ENCODE results near the gene KRTAP22-2.

KRTAP22-2 gene

DNA sequence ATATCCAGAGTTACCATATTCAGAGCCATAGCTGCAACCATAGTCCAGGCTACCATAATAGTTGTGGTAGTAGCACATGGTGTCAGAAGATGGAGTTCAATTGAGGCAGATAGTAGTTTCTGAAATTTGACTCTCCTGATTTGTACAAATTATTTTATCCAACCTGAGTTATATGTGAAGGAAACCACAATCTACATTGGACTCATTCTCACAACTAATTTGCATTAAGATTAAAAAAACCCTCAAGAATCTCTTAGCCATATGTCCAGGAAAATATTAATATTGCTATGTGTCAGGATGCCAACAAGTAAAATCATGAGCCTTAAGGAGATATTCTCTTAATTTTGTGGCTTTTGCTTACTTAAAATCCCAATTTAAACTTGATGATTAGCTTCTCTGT is at the start of gene KRTAP22-2:
KRTAP22-2 (minus strand) TSS at position 101 of the 400 bp plus-strand sequence.
- H3K36me3 ChIP-seq (ENCODE audit: control insufficient read depth, insufficient read depth, low read length, severe bottlenecking) = no peaks in the 10 kb centered on the region
- no peaks in the 10 kb centered on the region for H3K9me3 ChIP-seq (ENCODE audit: control insufficient read depth, low read length)
- no peaks in the 10 kb centered on the region for H3K27me3 ChIP-seq (replicated peaks; ENCODE audit: control insufficient read depth, insufficient read depth, low read length)
- no peak for DNase-seq (ENCODE audit: low read depth)
- no peak within 1 kb of the TSS for H3K9ac ChIP-seq (ENCODE audit: low read length)
- H3K4me1 ChIP-seq (ENCODE audit: control insufficient read depth, insufficient read depth, low read length) = no peaks in the 10 kb centered on the region
- no peak within 1 kb of the TSS for H3K4me3 ChIP-seq (ENCODE audit: low read length)

DNA sequence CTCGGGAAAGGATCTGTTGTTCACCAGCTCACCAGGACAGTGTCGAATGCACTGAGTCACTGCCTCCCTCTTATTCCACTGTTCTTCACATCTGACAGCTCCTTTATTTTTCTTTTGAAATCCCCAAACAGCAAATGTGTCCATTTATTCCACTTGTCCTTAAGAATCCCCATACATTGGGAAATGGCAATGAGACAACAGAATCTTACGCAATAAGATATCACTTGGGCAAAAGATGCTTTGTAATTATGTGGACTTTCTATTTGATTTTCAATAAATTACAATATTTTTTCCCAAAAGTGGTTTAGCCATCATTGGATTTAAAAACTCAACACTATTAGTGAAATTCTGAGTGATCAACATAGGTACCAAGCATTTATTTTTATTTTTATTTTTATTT is 48.5 kb upstream of the KRTAP22-2 start:
- no peak for DNase-seq (ENCODE audit: low read depth)
- Histone ChIP-seq H3K27me3 (replicated peaks; ENCODE audit: control insufficient read depth, insufficient read depth, low read length) (no peaks in the 10 kb centered on the region), H3K9ac (ENCODE audit: low read length) (no peak overlapping the region), H3K4me1 (ENCODE audit: control insufficient read depth, insufficient read depth, low read length) (no peaks in the 10 kb centered on the region), H3K36me3 (ENCODE audit: control insufficient read depth, insufficient read depth, low read length, severe bottlenecking) (no peaks in the 10 kb centered on the region), H3K4me3 (ENCODE audit: low read length) (no peak overlapping the region), H3K9me3 (ENCODE audit: control insufficient read depth, low read length) (no peaks in the 10 kb centered on the region)

DNA sequence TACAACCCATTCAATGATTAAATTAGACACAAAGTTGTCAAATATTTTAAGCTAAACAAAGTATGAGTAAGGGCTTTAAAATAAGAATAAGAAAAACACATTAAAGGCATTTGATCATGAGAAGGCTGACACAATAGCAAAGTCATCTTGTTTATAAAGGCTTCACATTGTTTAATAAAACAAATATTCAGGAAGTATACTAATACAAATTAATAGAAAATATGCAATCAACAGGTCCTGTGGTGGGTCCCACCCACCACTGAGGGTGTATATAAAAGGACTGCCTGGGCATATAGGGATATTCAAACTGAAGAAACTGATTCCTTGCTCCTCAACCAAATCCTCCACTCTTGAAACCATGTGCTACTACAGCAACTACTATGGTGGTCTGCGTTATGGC is 44.7 kb upstream of the KRTAP22-2 start, which contains the start of gene KRTAP20-2:
KRTAP20-2 (plus strand) TSS at position 301 of the 400 bp plus-strand sequence; CDS start at position 359, 58 bp downstream.
- Histone ChIP-seq H3K36me3 (ENCODE audit: control insufficient read depth, insufficient read depth, low read length, severe bottlenecking) (no peaks in the 10 kb centered on the region), H3K4me3 (ENCODE audit: low read length) (no peak within 1 kb of the TSS), H3K9me3 (ENCODE audit: control insufficient read depth, low read length) (no peaks in the 10 kb centered on the region), H3K4me1 (ENCODE audit: control insufficient read depth, insufficient read depth, low read length) (no peaks in the 10 kb centered on the region), H3K9ac (ENCODE audit: low read length) (no peak within 1 kb of the TSS), H3K27me3 (replicated peaks; ENCODE audit: control insufficient read depth, insufficient read depth, low read length) (no peaks in the 10 kb centered on the region)
- no peak for DNase-seq (ENCODE audit: low read depth)

DNA sequence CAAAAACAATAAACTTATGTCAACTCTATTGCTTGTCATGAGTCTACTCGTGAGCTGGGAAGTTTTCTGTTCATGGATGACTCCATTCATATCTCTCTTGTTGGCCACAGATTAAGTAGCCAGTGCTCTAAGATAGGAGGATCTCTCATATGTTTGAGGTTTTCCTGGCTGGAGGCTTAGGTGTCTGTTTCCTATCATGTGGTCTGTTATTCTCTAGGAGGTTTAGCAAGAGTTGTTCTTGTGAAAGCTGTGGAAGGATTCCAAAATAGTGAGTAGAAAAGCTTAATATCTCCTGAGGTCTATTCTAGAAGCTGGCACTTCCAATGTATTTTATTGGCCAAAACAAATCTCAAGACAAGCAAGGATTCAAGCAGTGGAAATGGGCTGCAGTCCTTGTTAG is 39.0 kb upstream of the KRTAP22-2 start:
- Histone ChIP-seq H3K4me1 (ENCODE audit: control insufficient read depth, insufficient read depth, low read length) (peaks cover 5% of the 10 kb centered on the region), H3K9me3 (ENCODE audit: control insufficient read depth, low read length) (no peaks in the 10 kb centered on the region), H3K9ac (ENCODE audit: low read length) (no peak overlapping the region), H3K36me3 (ENCODE audit: control insufficient read depth, insufficient read depth, low read length, severe bottlenecking) (no peaks in the 10 kb centered on the region), H3K27me3 (replicated peaks; ENCODE audit: control insufficient read depth, insufficient read depth, low read length) (no peaks in the 10 kb centered on the region), H3K4me3 (ENCODE audit: low read length) (no peak overlapping the region)
- DNase-seq (ENCODE audit: low read depth) = no peak

DNA sequence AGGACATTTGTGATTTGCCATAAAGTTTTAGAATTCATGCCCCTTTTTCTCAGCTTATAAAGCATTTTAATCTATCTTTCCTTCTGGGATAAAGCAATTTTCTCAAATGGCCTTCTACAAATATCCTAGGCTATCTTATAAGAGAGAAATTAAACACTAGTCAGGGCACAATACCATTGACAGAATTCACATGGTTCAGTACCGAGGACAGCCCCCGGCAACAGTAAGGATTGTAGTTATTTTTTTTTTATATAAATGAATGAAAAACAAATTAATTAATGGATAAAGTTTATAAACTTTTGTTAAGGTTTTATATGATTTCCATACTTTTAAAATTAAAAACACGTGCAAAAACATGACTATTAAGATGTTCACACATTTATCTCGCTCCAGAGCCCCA is 37.9 kb upstream of the KRTAP22-2 start:
- Histone ChIP-seq H3K27me3 (replicated peaks; ENCODE audit: control insufficient read depth, insufficient read depth, low read length) (no peaks in the 10 kb centered on the region), H3K4me1 (ENCODE audit: control insufficient read depth, insufficient read depth, low read length) (peaks cover 5% of the 10 kb centered on the region), H3K36me3 (ENCODE audit: control insufficient read depth, insufficient read depth, low read length, severe bottlenecking) (no peaks in the 10 kb centered on the region), H3K9ac (ENCODE audit: low read length) (no peak overlapping the region), H3K9me3 (ENCODE audit: control insufficient read depth, low read length) (no peaks in the 10 kb centered on the region), H3K4me3 (ENCODE audit: low read length) (no peak overlapping the region)
- DNase-seq (ENCODE audit: low read depth) = no peak

DNA sequence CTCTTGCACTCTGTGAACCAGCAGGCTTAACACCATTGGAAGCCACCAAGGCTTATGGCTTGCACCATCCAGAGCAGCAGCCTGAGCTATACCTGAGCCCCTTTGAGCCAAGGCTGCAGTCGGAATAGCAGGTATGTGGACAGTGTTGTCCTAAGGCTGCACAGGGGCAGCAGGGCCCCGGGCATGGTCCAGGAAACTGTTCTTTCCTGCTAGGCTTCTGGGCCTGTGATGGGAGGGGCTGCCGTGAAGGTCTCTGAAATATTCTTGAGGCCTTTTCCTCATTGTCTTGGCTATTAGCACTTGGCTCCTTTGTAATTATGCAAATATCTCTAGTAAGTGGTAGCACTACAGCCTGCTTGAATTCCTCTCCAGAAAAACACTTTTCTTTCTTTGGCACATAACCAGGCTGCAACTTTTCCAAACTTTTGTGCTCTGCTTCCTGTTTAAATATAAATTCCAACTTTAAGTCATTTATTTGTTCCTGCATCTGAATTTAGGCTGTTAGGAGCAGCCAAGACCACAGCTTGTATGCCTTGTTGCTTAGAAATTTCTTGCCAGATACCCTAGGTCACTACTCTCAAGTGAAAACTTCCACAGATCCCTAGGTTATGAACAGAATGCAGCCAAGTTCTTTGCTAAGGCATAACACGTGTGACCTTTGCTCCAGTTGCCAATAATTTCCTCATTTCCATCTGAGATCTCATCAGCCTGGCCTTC is 35.4 kb upstream of the KRTAP22-2 start:
- DNase-seq (ENCODE audit: low read depth) = no peak
- Histone ChIP-seq H3K9ac (ENCODE audit: low read length) (no peak overlapping the region), H3K4me3 (ENCODE audit: low read length) (no peak overlapping the region), H3K36me3 (ENCODE audit: control insufficient read depth, insufficient read depth, low read length, severe bottlenecking) (no peaks in the 10 kb centered on the region), H3K9me3 (ENCODE audit: control insufficient read depth, low read length) (no peaks in the 10 kb centered on the region), H3K27me3 (replicated peaks; ENCODE audit: control insufficient read depth, insufficient read depth, low read length) (no peaks in the 10 kb centered on the region), H3K4me1 (ENCODE audit: control insufficient read depth, insufficient read depth, low read length) (peaks cover 5% of the 10 kb centered on the region)

DNA sequence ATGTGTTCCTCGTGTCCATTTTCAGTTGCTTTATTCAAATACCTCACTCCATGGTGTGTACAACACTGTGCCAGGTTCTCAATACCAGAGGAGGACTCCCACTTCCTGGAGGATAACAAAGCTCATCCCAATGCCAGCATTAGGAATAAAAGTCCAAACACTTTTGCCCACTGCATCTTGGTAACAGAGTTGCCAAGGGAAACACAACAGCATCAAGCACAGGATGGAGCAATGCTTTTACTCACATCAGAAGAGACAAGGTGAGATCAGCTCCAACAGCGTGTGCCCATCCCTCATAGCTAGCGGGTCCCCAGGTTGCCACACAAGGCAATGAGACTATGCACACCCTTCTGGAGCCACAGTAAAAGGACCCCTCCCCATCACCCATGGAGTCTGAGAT is 33.2 kb upstream of the KRTAP22-2 start:
- DNase-seq (ENCODE audit: low read depth) = no peak
- H3K36me3 ChIP-seq (ENCODE audit: control insufficient read depth, insufficient read depth, low read length, severe bottlenecking) = no peaks in the 10 kb centered on the region
- no peak overlapping the region for H3K4me3 ChIP-seq (ENCODE audit: low read length)
- no peak overlapping the region for H3K9ac ChIP-seq (ENCODE audit: low read length)
- no peaks in the 10 kb centered on the region for H3K27me3 ChIP-seq (replicated peaks; ENCODE audit: control insufficient read depth, insufficient read depth, low read length)
- H3K9me3 ChIP-seq (ENCODE audit: control insufficient read depth, low read length) = no peaks in the 10 kb centered on the region
- H3K4me1 ChIP-seq (ENCODE audit: control insufficient read depth, insufficient read depth, low read length) = peaks cover 5% of the 10 kb centered on the region

DNA sequence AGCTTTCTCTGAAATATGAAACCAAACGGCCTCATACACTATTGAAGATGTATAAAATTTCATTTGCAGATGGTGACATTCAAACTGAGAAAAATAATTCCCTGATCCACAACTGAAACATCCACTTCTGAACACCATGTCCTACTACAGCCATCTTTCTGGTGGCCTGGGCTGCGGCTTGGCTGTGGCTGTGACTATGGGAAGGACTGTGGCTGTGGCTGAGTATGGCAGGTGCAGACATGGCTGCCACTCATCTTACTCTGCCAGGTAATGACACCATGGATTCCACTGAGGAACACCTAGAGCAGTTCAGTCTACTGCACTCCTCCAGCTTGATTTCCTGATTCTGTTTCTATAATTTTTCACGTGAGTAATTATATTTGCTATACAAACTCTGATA is 30.3 kb upstream of the KRTAP22-2 start, which contains the start of gene KRTAP20-4:
KRTAP20-4 (plus strand) TSS at position 106 of the 400 bp plus-strand sequence.
- DNase-seq (ENCODE audit: low read depth) = no peak
- peaks cover 3% of the 10 kb centered on the region for H3K4me1 ChIP-seq (ENCODE audit: control insufficient read depth, insufficient read depth, low read length)
- no peaks in the 10 kb centered on the region for H3K27me3 ChIP-seq (replicated peaks; ENCODE audit: control insufficient read depth, insufficient read depth, low read length)
- H3K36me3 ChIP-seq (ENCODE audit: control insufficient read depth, insufficient read depth, low read length, severe bottlenecking) = no peaks in the 10 kb centered on the region
- H3K9ac ChIP-seq (ENCODE audit: low read length) = no peak within 1 kb of the TSS
- H3K9me3 ChIP-seq (ENCODE audit: control insufficient read depth, low read length) = no peaks in the 10 kb centered on the region
- H3K4me3 ChIP-seq (ENCODE audit: low read length) = no peak within 1 kb of the TSS

DNA sequence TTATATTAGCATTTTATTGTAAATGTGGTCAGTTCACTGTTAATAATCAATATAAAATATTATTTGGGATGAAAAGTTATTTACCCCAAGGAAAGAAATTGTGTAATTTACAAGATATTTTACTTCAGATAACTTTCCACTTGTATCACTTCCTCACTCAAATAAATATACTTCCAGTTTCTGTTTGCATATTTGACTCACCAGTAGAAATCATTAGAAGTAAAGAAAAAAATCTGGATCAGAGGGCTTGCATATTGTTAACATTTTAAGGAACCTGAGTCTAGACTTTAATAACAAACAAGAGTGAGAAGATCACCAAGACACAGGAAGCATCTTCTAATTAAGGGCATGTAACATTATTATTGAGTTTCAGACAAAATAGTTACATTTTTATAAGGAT is 29.9 kb upstream of the KRTAP22-2 start:
- no peak for DNase-seq (ENCODE audit: low read depth)
- Histone ChIP-seq H3K4me3 (ENCODE audit: low read length) (no peak overlapping the region), H3K27me3 (replicated peaks; ENCODE audit: control insufficient read depth, insufficient read depth, low read length) (no peaks in the 10 kb centered on the region), H3K9me3 (ENCODE audit: control insufficient read depth, low read length) (no peaks in the 10 kb centered on the region), H3K4me1 (ENCODE audit: control insufficient read depth, insufficient read depth, low read length) (no peaks in the 10 kb centered on the region), H3K9ac (ENCODE audit: low read length) (no peak overlapping the region), H3K36me3 (ENCODE audit: control insufficient read depth, insufficient read depth, low read length, severe bottlenecking) (no peaks in the 10 kb centered on the region)

DNA sequence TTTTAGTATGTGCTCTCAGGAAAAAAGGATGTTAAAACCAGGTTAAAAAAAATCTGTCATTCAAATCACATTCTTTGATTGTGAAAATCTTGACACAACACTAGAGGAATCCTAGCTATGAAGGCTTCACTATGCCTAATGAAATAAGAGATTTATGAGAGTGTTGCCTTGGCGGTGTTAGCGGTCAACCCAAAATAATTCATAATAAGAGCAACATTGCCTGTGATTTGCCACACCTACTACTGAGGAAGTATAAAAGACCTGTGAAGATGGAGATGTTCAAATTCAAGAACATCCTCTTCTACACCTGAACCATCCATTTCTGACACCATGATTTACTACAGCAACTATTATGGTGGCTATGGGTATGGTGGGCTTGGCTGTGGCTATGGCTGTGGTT is 25.9 kb upstream of the KRTAP22-2 start, which contains the start of gene KRTAP20-1:
KRTAP20-1 (plus strand) TSS at position 301 of the 400 bp plus-strand sequence; CDS start at position 331, 30 bp downstream.
- H3K4me3 ChIP-seq (ENCODE audit: low read length) = no peak within 1 kb of the TSS
- DNase-seq (ENCODE audit: low read depth) = no peak
- H3K9ac ChIP-seq (ENCODE audit: low read length) = no peak within 1 kb of the TSS
- no peaks in the 10 kb centered on the region for H3K9me3 ChIP-seq (ENCODE audit: control insufficient read depth, low read length)
- H3K27me3 ChIP-seq (replicated peaks; ENCODE audit: control insufficient read depth, insufficient read depth, low read length) = no peaks in the 10 kb centered on the region
- H3K4me1 ChIP-seq (ENCODE audit: control insufficient read depth, insufficient read depth, low read length) = no peaks in the 10 kb centered on the region
- H3K36me3 ChIP-seq (ENCODE audit: control insufficient read depth, insufficient read depth, low read length, severe bottlenecking) = no peaks in the 10 kb centered on the region

DNA sequence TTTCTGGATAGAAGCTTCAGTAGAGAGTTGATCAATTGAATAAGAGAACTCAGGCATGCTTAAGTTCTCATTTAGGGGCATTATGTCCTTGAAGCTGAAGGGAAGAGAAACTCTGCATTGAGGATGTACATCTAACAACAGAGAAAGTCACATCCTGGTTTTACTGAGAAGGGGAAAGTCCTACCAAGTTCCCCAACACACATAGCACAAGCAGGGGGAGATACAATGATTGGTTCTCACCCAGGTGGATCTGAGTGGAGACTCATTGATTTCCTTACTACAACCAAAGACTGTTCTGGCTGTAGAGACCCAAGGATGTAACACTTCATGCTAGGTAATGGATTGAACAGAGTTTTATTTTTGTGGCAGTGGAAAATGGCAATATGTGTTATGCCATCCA is 25.0 kb upstream of the KRTAP22-2 start:
- Histone ChIP-seq H3K27me3 (replicated peaks; ENCODE audit: control insufficient read depth, insufficient read depth, low read length) (no peaks in the 10 kb centered on the region), H3K36me3 (ENCODE audit: control insufficient read depth, insufficient read depth, low read length, severe bottlenecking) (no peaks in the 10 kb centered on the region), H3K9ac (ENCODE audit: low read length) (no peak overlapping the region), H3K4me3 (ENCODE audit: low read length) (no peak overlapping the region), H3K4me1 (ENCODE audit: control insufficient read depth, insufficient read depth, low read length) (no peaks in the 10 kb centered on the region), H3K9me3 (ENCODE audit: control insufficient read depth, low read length) (no peaks in the 10 kb centered on the region)
- no peak for DNase-seq (ENCODE audit: low read depth)

DNA sequence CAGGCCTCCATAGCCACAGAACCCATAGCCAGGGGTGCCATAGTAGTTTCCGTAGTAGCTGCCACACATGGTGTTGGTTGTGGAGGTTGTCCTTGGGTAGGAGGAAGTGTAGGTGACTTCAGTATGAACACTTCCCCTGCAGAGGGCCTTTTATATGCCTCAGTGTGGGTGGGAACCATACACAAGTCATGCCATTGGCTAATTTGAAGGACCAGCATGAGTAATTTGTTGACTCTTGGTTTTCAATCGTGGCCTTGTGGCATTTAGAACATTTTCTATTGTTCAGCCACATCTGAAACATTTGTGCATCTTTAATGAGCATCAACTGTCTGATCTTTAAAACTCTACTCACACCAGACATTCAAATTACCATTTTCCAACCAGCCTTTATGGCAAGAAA is 23.6 kb upstream of the KRTAP22-2 start, which contains the start of gene KRTAP6-1:
KRTAP6-1 (minus strand) TSS at position 95 of the 400 bp plus-strand sequence; CDS start at position 69, 26 bp downstream.
- H3K4me1 ChIP-seq (ENCODE audit: control insufficient read depth, insufficient read depth, low read length) = no peaks in the 10 kb centered on the region
- H3K9ac ChIP-seq (ENCODE audit: low read length) = no peak within 1 kb of the TSS
- no peaks in the 10 kb centered on the region for H3K9me3 ChIP-seq (ENCODE audit: control insufficient read depth, low read length)
- no peaks in the 10 kb centered on the region for H3K27me3 ChIP-seq (replicated peaks; ENCODE audit: control insufficient read depth, insufficient read depth, low read length)
- H3K4me3 ChIP-seq (ENCODE audit: low read length) = no peak within 1 kb of the TSS
- H3K36me3 ChIP-seq (ENCODE audit: control insufficient read depth, insufficient read depth, low read length, severe bottlenecking) = no peaks in the 10 kb centered on the region
- no peak for DNase-seq (ENCODE audit: low read depth)
